ENCODE results near the gene SH3BGRL2. TPM values are rescaled to one million over a fixed set of nuclear protein-coding genes. Genes with fewer than 3 reads are reported as not detected.

SH3BGRL2 gene
- total and polyA plus RNA-seq, 2 experiments from 2014 or later: 8.4 to 24.5 TPM

DNA sequence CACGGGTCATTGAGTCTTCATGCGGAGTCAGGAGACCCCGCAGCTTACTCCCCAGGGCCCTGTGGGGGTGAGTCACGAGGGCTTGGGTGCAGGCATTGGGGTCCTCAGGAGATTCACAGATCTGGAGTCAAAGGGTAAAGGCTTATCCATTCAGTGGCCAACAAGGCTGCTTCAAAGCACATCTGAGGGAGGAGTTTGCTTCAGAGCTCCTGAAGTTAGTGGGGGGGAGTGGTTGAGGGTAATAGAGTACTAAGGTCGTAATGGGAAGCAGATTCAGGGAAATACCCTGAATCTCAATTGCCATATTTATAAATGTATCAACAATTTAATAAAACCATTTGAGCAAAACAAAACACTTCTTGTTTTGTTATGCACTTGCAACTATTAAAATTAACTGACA is 37.3 kb downstream of the SH3BGRL2 start:
- H3K4me3 Mint-ChIP-seq: no peak overlapping the region
- H3F3A ChIP-seq (replicated peaks; ENCODE audit: low read depth): 0 out of 2 replicates have a peak, but pooled peaks cover 3% of the 10 kb centered on the region
- H3K27me3 Mint-ChIP-seq (ENCODE audit: insufficient read depth, low read depth, poor library complexity): peaks cover 2% of the 10 kb centered on the region
- no peaks in the 10 kb centered on the region for H3K36me3 Mint-ChIP-seq (ENCODE audit: low read depth)
- no peaks in the 10 kb centered on the region for H3K36me3 ChIP-seq (ENCODE audit: insufficient read depth)
- no peaks in the 10 kb centered on the region for H3K9me2 ChIP-seq (ENCODE audit: insufficient read depth)
- H2AFZ ChIP-seq: no peak overlapping the region
- no peak overlapping the region for H3K4me3 ChIP-seq
- H3K4me1 ChIP-seq (ENCODE audit: insufficient read depth): peaks cover 25% of the 10 kb centered on the region
- no peak overlapping the region for H3K27ac ChIP-seq (ENCODE audit: low read depth)
- DNase-seq (ENCODE audit: low spot score) (no peak), ATAC-seq (no peak)
- peaks cover 47% of the 10 kb centered on the region for H3K4me1 Mint-ChIP-seq
- no peak overlapping the region for H3K4me2 ChIP-seq
- no peaks in the 10 kb centered on the region for H3K79me2 ChIP-seq (replicated peaks; ENCODE audit: insufficient read depth)
- no peak overlapping the region for H3K27ac Mint-ChIP-seq
- H4K20me1 ChIP-seq (replicated peaks; ENCODE audit: insufficient read depth): no peaks in the 10 kb centered on the region
- no peaks in the 10 kb centered on the region for H3K27me3 ChIP-seq (ENCODE audit: insufficient read depth)
- no peaks in the 10 kb centered on the region for H3K9me3 Mint-ChIP-seq
- TF ChIP-seq NANOG (IDR thresholded peaks at IDR 0.05; ENCODE audit: borderline replicate concordance) (no peak), ZNF331 (CRISPR knock-in tag; IDR thresholded peaks at IDR 0.05; ENCODE audit: low read depth) (no peak), EZH2phosphoT487 (IDR thresholded peaks at IDR 0.05; ENCODE audit: unreplicated experiment) (no peak), CREB1 (CRISPR knock-in tag; IDR thresholded peaks at IDR 0.05; ENCODE audit: low read depth) (no peak), JUNB (IDR thresholded peaks at IDR 0.05; ENCODE audit: unreplicated experiment) (no peak), REST (IDR thresholded peaks at IDR 0.05; ENCODE audit: unreplicated experiment) (no peak), ETS1 (IDR thresholded peaks at IDR 0.05) (no peak), EZH2 (IDR thresholded peaks at IDR 0.05; ENCODE audit: low read depth, unreplicated experiment) (no peak), STAT1 (IDR thresholded peaks at IDR 0.05; ENCODE audit: unreplicated experiment) (no peak), POLR2AphosphoS5 (IDR thresholded peaks at IDR 0.05; ENCODE audit: low read depth) (no peak), ZNF114 (CRISPR knock-in tag; IDR thresholded peaks at IDR 0.05) (no peak), CTCF (conservative IDR thresholded peaks at IDR 0.05; ENCODE audit: low read depth in 2 of 2) (no peak)
- TF ChIP-seq, protein P1, sequence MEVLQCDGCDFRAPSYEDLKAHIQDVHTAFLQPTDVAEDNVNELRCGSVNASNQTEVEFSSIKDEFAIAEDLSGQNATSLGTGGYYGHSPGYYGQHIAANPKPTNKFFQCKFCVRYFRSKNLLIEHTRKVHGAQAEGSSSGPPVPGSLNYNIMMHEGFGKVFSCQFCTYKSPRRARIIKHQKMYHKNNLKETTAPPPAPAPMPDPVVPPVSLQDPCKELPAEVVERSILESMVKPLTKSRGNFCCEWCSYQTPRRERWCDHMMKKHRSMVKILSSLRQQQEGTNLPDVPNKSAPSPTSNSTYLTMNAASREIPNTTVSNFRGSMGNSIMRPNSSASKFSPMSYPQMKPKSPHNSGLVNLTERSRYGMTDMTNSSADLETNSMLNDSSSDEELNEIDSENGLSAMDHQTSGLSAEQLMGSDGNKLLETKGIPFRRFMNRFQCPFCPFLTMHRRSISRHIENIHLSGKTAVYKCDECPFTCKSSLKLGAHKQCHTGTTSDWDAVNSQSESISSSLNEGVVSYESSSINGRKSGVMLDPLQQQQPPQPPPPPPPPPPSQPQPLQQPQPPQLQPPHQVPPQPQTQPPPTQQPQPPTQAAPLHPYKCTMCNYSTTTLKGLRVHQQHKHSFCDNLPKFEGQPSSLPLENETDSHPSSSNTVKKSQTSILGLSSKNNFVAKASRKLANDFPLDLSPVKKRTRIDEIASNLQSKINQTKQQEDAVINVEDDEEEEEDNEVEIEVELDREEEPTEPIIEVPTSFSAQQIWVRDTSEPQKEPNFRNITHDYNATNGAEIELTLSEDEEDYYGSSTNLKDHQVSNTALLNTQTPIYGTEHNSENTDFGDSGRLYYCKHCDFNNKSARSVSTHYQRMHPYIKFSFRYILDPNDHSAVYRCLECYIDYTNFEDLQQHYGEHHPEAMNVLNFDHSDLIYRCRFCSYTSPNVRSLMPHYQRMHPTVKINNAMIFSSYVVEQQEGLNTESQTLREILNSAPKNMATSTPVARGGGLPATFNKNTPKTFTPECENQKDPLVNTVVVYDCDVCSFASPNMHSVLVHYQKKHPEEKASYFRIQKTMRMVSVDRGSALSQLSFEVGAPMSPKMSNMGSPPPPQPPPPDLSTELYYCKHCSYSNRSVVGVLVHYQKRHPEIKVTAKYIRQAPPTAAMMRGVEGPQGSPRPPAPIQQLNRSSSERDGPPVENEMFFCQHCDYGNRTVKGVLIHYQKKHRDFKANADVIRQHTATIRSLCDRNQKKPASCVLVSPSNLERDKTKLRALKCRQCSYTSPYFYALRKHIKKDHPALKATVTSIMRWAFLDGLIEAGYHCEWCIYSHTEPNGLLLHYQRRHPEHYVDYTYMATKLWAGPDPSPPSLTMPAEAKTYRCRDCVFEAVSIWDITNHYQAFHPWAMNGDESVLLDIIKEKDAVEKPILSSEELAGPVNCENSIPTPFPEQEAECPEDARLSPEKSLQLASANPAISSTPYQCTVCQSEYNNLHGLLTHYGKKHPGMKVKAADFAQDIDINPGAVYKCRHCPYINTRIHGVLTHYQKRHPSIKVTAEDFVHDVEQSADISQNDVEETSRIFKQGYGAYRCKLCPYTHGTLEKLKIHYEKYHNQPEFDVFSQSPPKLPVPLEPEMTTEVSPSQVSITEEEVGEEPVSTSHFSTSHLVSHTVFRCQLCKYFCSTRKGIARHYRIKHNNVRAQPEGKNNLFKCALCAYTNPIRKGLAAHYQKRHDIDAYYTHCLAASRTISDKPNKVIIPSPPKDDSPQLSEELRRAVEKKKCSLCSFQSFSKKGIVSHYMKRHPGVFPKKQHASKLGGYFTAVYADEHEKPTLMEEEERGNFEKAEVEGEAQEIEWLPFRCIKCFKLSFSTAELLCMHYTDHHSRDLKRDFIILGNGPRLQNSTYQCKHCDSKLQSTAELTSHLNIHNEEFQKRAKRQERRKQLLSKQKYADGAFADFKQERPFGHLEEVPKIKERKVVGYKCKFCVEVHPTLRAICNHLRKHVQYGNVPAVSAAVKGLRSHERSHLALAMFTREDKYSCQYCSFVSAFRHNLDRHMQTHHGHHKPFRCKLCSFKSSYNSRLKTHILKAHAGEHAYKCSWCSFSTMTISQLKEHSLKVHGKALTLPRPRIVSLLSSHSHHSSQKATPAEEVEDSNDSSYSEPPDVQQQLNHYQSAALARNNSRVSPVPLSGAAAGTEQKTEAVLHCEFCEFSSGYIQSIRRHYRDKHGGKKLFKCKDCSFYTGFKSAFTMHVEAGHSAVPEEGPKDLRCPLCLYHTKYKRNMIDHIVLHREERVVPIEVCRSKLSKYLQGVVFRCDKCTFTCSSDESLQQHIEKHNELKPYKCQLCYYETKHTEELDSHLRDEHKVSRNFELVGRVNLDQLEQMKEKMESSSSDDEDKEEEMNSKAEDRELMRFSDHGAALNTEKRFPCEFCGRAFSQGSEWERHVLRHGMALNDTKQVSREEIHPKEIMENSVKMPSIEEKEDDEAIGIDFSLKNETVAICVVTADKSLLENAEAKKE (CRISPR knock-in tag; IDR thresholded peaks at IDR 0.05): no peak
